Measurements from ENCODE around the gene RMDN2. TPM values are rescaled to one million over a fixed set of nuclear protein-coding genes. Genes with fewer than 3 reads are reported as not detected.

Gene RMDN2
- total and polyA plus RNA-seq, 10 of the 15 experiments (the other 5 are each of a cell fraction or from before 2014, with no cell fraction given), result 2.6 to 12.4 (median 9.2) TPM

DNA sequence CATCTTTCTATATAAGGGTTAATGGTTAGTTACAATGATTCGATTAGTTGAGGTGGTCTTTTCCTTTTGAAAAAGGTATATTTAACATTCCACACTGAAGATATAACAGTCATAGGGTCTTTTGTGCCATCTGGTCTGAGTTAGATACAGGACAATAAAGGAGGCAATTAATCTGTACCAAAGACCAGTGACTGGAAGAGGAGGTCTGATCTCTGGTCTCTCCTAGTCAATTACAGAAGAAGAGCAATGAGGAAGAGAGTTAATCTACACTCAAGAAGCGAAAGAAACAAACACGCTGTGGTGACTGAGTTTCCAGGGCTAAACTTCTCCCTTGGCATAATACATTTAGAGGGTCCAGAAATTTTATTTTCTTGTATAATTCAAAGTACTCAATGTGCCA, 20.7 kb upstream of the RMDN2 start:
- H3K27ac ChIP-seq (ENCODE audit: control insufficient read depth, insufficient read depth), result no peak overlapping the region
- intact Hi-C loops (cut with micrococcal nuclease; ENCODE audit: unreplicated experiment) (no loop called here), in situ Hi-C loops (cut with MboI) (no loop called here)
- ChIA-PET SMC1A (ENCODE audit: uncharacterized antibody, unreplicated experiment) (interaction anchor here (4.6 kb wide), 1 partner anchor 9 kb away, joined by 22 read pairs; no protein-coding TSS in a partner anchor), POLR2A (no interaction called here), CTCF (no interaction called here), RAD21 (ENCODE audit: unreplicated experiment) (no interaction called here)
- no peak overlapping the region for H3K4me3 ChIP-seq
- DNase-seq (ENCODE audit: low read depth, low spot score) (no peak), FAIRE-seq (no peak), ATAC-seq (no peak)
- no peak overlapping the region for H3K4me2 ChIP-seq (ENCODE audit: control insufficient read depth, insufficient read depth)
- TF ChIP-seq NFYA (IDR thresholded peaks at IDR 0.05; ENCODE audit: borderline replicate concordance, low read depth, low read length), result no peak
- TF ChIP-seq, protein P1, sequence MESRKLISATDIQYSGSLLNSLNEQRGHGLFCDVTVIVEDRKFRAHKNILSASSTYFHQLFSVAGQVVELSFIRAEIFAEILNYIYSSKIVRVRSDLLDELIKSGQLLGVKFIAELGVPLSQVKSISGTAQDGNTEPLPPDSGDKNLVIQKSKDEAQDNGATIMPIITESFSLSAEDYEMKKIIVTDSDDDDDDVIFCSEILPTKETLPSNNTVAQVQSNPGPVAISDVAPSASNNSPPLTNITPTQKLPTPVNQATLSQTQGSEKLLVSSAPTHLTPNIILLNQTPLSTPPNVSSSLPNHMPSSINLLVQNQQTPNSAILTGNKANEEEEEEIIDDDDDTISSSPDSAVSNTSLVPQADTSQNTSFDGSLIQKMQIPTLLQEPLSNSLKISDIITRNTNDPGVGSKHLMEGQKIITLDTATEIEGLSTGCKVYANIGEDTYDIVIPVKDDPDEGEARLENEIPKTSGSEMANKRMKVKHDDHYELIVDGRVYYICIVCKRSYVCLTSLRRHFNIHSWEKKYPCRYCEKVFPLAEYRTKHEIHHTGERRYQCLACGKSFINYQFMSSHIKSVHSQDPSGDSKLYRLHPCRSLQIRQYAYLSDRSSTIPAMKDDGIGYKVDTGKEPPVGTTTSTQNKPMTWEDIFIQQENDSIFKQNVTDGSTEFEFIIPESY (IDR thresholded peaks at IDR 0.05), result no peak
- no peak for TF ChIP-seq FOXM1 (IDR thresholded peaks at IDR 0.05; ENCODE audit: low read depth, low read length)
- no peak for TF ChIP-seq CHD2 (IDR thresholded peaks at IDR 0.05; ENCODE audit: borderline replicate concordance, low read depth, low read length)
- no peak for TF ChIP-seq IKZF2 (IDR thresholded peaks at IDR 0.05)
- no peak for TF ChIP-seq NR2C1 (IDR thresholded peaks at IDR 0.05)
- TF ChIP-seq MXI1 (IDR thresholded peaks at IDR 0.05; ENCODE audit: low read depth, low read length), result no peak
- no peak for TF ChIP-seq ZSCAN29 (IDR thresholded peaks at IDR 0.05)
- no peak for TF ChIP-seq FOS (IDR thresholded peaks at IDR 0.05; ENCODE audit: borderline replicate concordance, extremely low read depth, insufficient read length)
- TF ChIP-seq ZNF274 (IDR thresholded peaks at IDR 0.05; ENCODE audit: insufficient read depth, insufficient read length), result no peak
- no peak overlapping the region for H3K9ac ChIP-seq (ENCODE audit: control insufficient read depth, insufficient read depth, low read length)
- WGBS (ENCODE audit: insufficient coverage, insufficient replicate concordance, low lambda C conversion rate, missing lambda C conversion rate), result 72% methylated on average over 3 of the region's 3 CpGs
- no peaks in the 10 kb centered on the region for H3K4me1 ChIP-seq (ENCODE audit: control insufficient read depth, insufficient read depth, low read length)
- no peaks in the 10 kb centered on the region for H3K27me3 ChIP-seq (replicated peaks in 1 of 2; ENCODE audit: control insufficient read depth in 2 of 2, insufficient read depth in 2 of 2, low read length in 1 of 2)
- no peaks in the 10 kb centered on the region for H3K79me2 ChIP-seq (ENCODE audit: control insufficient read depth, insufficient read depth, low read length)
- H3K36me3 ChIP-seq (ENCODE audit: control insufficient read depth in 2 of 2, insufficient read depth in 2 of 2, low read length in 1 of 2), result no peaks in the 10 kb centered on the region
- H3K9me3 ChIP-seq (replicated peaks; ENCODE audit: control insufficient read depth, insufficient read depth, low read length), result no peaks in the 10 kb centered on the region; the same call in 2 of the 3 replicates
- BruUV-seq (replicated peaks), result no TSS peak
- H4K20me1 ChIP-seq (ENCODE audit: control insufficient read depth, insufficient read depth), result no peaks in the 10 kb centered on the region
- no peak overlapping the region for H2AFZ ChIP-seq (ENCODE audit: control insufficient read depth, low read depth, low read length)
